Measurements from ENCODE around the gene PDCD1.
A peak's percentile ranks its signal among the peaks of the same experiment; 100 is the strongest.

The PDCD1 gene

DNA sequence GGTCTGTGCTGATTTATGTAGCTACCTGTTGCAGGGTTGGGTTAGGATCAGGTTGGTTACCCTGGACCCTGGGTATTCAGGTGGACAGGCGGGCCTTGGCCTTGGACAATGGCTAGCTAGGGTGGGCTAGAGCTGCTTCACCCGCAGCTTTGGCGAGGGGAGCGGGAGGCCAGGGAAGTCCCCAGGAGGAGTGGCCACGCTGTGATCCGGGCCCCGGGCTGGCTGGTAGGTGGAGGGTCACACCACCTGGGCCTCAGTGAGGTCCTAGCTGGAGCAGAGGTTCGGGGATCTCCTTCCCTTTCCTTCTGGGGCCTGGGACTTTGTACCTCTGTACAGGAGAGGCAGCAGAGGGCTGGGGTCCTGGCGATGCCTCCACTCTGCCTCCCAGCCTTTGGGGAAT, 20.6 kb upstream of the PDCD1 start:
- Histone ChIP-seq H2BK12ac (ENCODE audit: low read length) (no peak overlapping the region), H2AK5ac (ENCODE audit: low read length) (no peak overlapping the region), H3K79me1 (ENCODE audit: low read length) (no peaks in the 10 kb centered on the region), H3K27me3 (ENCODE audit: insufficient read depth, low read length) (no peaks in the 10 kb centered on the region), H3K27ac (ENCODE audit: low read depth, low read length) (no peak overlapping the region), H2BK5ac (ENCODE audit: low read depth, low read length, poor library complexity) (no peak overlapping the region), H3K23ac (ENCODE audit: low read length) (no peak overlapping the region), H3K9ac (ENCODE audit: low read length) (no peak overlapping the region), H4K91ac (ENCODE audit: low read depth, low read length) (no peak overlapping the region), H2BK120ac (ENCODE audit: insufficient read depth, low read length, poor library complexity) (no peak overlapping the region), H3K4me2 (ENCODE audit: low read length) (no peak overlapping the region), H3K14ac (ENCODE audit: low read length) (no peak overlapping the region), H3K4me3 (ENCODE audit: low read depth, low read length) (no peak overlapping the region), H3K36me3 (ENCODE audit: control insufficient read depth in 1 of 2, insufficient read depth in 2 of 2, low read length in 2 of 2) (no peaks in the 10 kb centered on the region), H3K9me3 (ENCODE audit: insufficient read depth, low read depth, low read length) (peaks cover 10% of the 10 kb centered on the region), H3K79me2 (ENCODE audit: control insufficient read depth, insufficient read depth, low read length, poor library complexity) (no peaks in the 10 kb centered on the region), H2AFZ (ENCODE audit: insufficient read depth, low read length, poor library complexity) (no peak overlapping the region), H3K4ac (ENCODE audit: low read depth, low read length) (no peak overlapping the region), H3K18ac (ENCODE audit: low read length) (no peak overlapping the region), H3K4me1 (ENCODE audit: control insufficient read depth in 1 of 2, insufficient read depth in 2 of 2, low read length in 2 of 2) (peaks cover 3 to 9% of the 10 kb centered on the region in 2 experiments), H4K12ac (ENCODE audit: low read depth, low read length) (no peak overlapping the region), H4K8ac (ENCODE audit: low read depth, low read length) (no peak overlapping the region)
- no peak for DNase-seq
- no CpG with 5 or more reads among the region's 9 CpGs for WGBS (ENCODE audit: extremely low coverage, insufficient coverage, insufficient read length)

DNA sequence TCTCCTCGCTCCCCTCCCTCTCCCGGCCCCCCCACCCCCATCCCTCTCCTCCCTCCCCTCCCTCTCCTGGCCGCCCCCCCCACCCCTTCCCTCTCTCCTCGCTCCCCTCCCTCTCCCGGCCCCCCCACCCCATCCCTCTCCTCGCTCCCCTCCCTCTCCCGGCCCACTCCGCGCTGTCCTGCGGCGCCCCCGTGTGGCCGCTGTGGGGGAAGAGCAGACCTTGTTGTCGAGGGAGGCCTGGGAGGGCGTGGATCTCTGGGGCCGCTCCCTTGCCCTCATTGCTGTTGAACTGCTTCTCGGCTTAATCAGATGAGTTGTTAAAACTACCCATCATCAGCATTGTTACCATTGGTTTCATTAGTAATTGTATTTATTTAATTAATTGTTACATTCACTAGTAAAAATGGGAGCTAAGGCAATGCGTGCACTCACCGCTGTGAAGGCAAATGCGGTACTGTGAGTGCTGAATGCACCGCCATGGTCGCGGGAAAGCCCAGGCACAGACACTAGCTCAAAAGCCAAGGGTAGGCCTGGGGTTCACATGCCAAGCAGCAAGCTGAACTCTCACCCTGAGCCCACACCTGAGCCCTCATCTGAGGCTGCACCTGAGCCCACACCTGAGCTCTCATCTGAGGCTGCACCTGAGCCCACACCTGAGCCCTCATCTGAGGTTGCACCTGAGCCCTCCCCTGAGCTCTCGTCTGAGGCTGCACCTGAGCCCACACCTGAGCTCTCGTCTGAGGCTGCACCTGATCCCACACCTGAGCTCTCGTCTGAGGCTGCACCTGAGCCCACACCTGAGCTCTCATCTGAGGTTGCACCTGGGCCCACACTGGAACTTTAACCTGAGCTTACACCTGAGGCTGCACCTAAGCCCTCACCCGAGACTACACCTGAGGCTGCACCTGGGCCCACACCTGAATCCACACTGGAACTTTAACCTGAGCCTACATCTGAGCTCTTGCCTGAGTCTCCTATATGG, 19.6 kb upstream of the PDCD1 start:
- H3K9me3 ChIP-seq (ENCODE audit: insufficient read depth, low read depth, low read length): peaks cover 14% of the 10 kb centered on the region
- H3K4me2 ChIP-seq (ENCODE audit: low read length): no peak overlapping the region
- no peaks in the 10 kb centered on the region for H3K27me3 ChIP-seq (ENCODE audit: insufficient read depth, low read length)
- H2BK120ac ChIP-seq (ENCODE audit: insufficient read depth, low read length, poor library complexity): no peak overlapping the region
- DNase-seq: peak; percentile 59 to 71
- H3K36me3 ChIP-seq (ENCODE audit: control insufficient read depth in 1 of 2, insufficient read depth in 2 of 2, low read length in 2 of 2): no peaks in the 10 kb centered on the region
- H3K9ac ChIP-seq (ENCODE audit: low read length): no peak overlapping the region
- no peak overlapping the region for H3K27ac ChIP-seq (ENCODE audit: low read depth, low read length)
- H3K4me3 ChIP-seq (ENCODE audit: low read depth, low read length): no peak overlapping the region
- no peak overlapping the region for H2AFZ ChIP-seq (ENCODE audit: insufficient read depth, low read length, poor library complexity)
- no peak overlapping the region for H2BK5ac ChIP-seq (ENCODE audit: low read depth, low read length, poor library complexity)
- no peaks in the 10 kb centered on the region for H3K79me2 ChIP-seq (ENCODE audit: control insufficient read depth, insufficient read depth, low read length, poor library complexity)
- no peak overlapping the region for H2BK12ac ChIP-seq (ENCODE audit: low read length)
- no peak overlapping the region for H3K23ac ChIP-seq (ENCODE audit: low read length)
- peaks cover 3 to 9% of the 10 kb centered on the region in 2 experiments for H3K4me1 ChIP-seq (ENCODE audit: control insufficient read depth in 1 of 2, insufficient read depth in 2 of 2, low read length in 2 of 2)
- no peak overlapping the region for H2AK5ac ChIP-seq (ENCODE audit: low read length)
- no peak overlapping the region for H4K8ac ChIP-seq (ENCODE audit: low read depth, low read length)
- no peak overlapping the region for H3K4ac ChIP-seq (ENCODE audit: low read depth, low read length)
- no CpG with 5 or more reads among the region's 27 CpGs for WGBS (ENCODE audit: extremely low coverage, insufficient coverage, insufficient read length)
- no peak overlapping the region for H4K91ac ChIP-seq (ENCODE audit: low read depth, low read length)
- H3K18ac ChIP-seq (ENCODE audit: low read length): no peak overlapping the region
- no peak overlapping the region for H4K12ac ChIP-seq (ENCODE audit: low read depth, low read length)
- no peaks in the 10 kb centered on the region for H3K79me1 ChIP-seq (ENCODE audit: low read length)
- no peak overlapping the region for H3K14ac ChIP-seq (ENCODE audit: low read length)

DNA sequence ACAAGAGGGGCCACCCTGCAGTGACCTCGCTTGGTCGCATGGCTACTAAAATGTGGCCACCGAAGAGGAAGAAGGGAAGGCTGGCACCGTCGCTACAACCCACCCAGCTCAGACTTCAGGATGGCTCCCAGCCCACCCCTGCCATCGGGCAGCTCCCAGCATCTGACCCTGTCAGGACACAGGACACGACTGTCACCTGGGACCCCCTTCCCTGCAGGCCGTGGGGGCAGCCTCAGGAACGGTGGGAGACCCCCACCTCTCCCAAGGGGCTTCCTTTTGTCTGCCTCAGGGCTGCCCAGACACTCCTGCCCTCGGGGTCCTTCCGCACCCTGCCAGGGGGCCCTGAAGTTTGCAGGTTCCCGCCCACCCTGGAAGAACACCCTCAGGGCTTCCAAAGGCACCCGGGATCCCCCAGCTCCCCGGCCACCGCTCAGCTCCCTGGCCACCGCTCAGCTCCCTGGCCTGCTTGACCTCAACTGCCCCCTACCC, 18.5 kb upstream of the PDCD1 start:
- Histone ChIP-seq H3K27ac (ENCODE audit: low read depth, low read length) (no peak overlapping the region), H3K14ac (ENCODE audit: low read length) (no peak overlapping the region), H4K91ac (ENCODE audit: low read depth, low read length) (no peak overlapping the region), H3K9me3 (ENCODE audit: insufficient read depth, low read depth, low read length) (peaks cover 19% of the 10 kb centered on the region), H3K79me1 (ENCODE audit: low read length) (no peaks in the 10 kb centered on the region), H3K18ac (ENCODE audit: low read length) (no peak overlapping the region), H4K12ac (ENCODE audit: low read depth, low read length) (no peak overlapping the region), H3K79me2 (ENCODE audit: control insufficient read depth, insufficient read depth, low read length, poor library complexity) (no peaks in the 10 kb centered on the region), H3K4ac (ENCODE audit: low read depth, low read length) (no peak overlapping the region), H2AFZ (ENCODE audit: insufficient read depth, low read length, poor library complexity) (no peak overlapping the region), H4K8ac (ENCODE audit: low read depth, low read length) (no peak overlapping the region), H3K36me3 (ENCODE audit: control insufficient read depth in 1 of 2, insufficient read depth in 2 of 2, low read length in 2 of 2) (no peaks in the 10 kb centered on the region), H3K9ac (ENCODE audit: low read length) (no peak overlapping the region), H3K4me1 (ENCODE audit: control insufficient read depth in 1 of 2, insufficient read depth in 2 of 2, low read length in 2 of 2) (peaks cover 3 to 9% of the 10 kb centered on the region in 2 experiments), H2BK120ac (ENCODE audit: insufficient read depth, low read length, poor library complexity) (no peak overlapping the region), H3K4me2 (ENCODE audit: low read length) (no peak overlapping the region), H3K4me3 (ENCODE audit: low read depth, low read length) (no peak overlapping the region), H2AK5ac (ENCODE audit: low read length) (no peak overlapping the region), H3K27me3 (ENCODE audit: insufficient read depth, low read length) (no peaks in the 10 kb centered on the region), H2BK5ac (ENCODE audit: low read depth, low read length, poor library complexity) (no peak overlapping the region), H2BK12ac (ENCODE audit: low read length) (no peak overlapping the region), H3K23ac (ENCODE audit: low read length) (no peak overlapping the region)
- no CpG with 5 or more reads among the region's 16 CpGs for WGBS (ENCODE audit: extremely low coverage, insufficient coverage, insufficient read length)
- DNase-seq: no peak

DNA sequence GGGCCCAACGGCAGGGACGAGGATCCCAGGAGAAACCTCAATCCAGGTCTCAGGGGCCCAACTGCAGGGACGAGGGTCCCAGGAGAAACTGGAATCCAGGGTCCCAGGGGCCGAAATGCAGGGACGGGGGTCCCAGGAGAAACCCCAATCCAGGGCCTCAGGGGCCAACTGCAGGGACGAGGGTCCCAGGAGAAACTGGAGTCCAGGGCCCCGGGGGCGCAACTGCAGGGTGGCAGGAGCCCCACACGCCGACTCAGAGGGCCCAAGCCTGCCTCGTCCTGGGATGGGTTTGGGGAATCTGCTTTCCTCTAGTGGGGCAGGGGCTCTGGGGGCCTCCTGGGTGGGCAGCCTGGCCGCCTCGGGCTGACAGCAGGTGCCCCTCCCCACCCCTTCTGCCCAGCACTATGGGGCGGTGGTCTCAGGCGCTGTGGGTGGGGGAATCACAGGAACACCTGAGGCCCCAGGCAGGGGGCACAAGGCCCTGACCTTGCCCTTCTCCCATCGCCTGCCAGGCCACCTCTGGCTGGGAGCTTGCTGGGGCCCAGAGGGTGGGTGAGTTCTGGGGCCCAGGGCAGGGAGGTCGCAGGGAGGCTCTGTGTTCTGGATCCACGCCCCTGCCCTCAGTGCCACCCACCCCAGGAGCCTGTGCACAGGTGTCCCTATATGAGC, 18.0 kb upstream of the PDCD1 start:
- Histone ChIP-seq H4K91ac (ENCODE audit: low read depth, low read length) (no peak overlapping the region), H4K12ac (ENCODE audit: low read depth, low read length) (no peak overlapping the region), H3K23ac (ENCODE audit: low read length) (no peak overlapping the region), H2AFZ (ENCODE audit: insufficient read depth, low read length, poor library complexity) (no peak overlapping the region), H2AK5ac (ENCODE audit: low read length) (no peak overlapping the region), H2BK5ac (ENCODE audit: low read depth, low read length, poor library complexity) (no peak overlapping the region), H3K18ac (ENCODE audit: low read length) (no peak overlapping the region), H3K4me3 (ENCODE audit: low read depth, low read length) (no peak overlapping the region), H3K9ac (ENCODE audit: low read length) (no peak overlapping the region), H2BK120ac (ENCODE audit: insufficient read depth, low read length, poor library complexity) (no peak overlapping the region), H3K4me1 (ENCODE audit: control insufficient read depth in 1 of 2, insufficient read depth in 2 of 2, low read length in 2 of 2) (peaks cover 0 to 5% of the 10 kb centered on the region in 2 experiments), H3K9me3 (ENCODE audit: insufficient read depth, low read depth, low read length) (peaks cover 19% of the 10 kb centered on the region), H3K79me2 (ENCODE audit: control insufficient read depth, insufficient read depth, low read length, poor library complexity) (no peaks in the 10 kb centered on the region), H3K79me1 (ENCODE audit: low read length) (no peaks in the 10 kb centered on the region), H4K8ac (ENCODE audit: low read depth, low read length) (no peak overlapping the region), H3K36me3 (ENCODE audit: control insufficient read depth in 1 of 2, insufficient read depth in 2 of 2, low read length in 2 of 2) (no peaks in the 10 kb centered on the region), H3K4me2 (ENCODE audit: low read length) (no peak overlapping the region), H2BK12ac (ENCODE audit: low read length) (no peak overlapping the region), H3K27me3 (ENCODE audit: insufficient read depth, low read length) (no peaks in the 10 kb centered on the region), H3K4ac (ENCODE audit: low read depth, low read length) (no peak overlapping the region), H3K27ac (ENCODE audit: low read depth, low read length) (no peak overlapping the region), H3K14ac (ENCODE audit: low read length) (no peak overlapping the region)
- DNase-seq: no peak
- WGBS (ENCODE audit: extremely low coverage, insufficient coverage, insufficient read length): no CpG with 5 or more reads among the region's 18 CpGs

All from trophoblast cell (in vitro differentiated cells and primary cell).